Kidney epithelial cell (primary cell): ENCODE results near the gene CRELD2. TPM values are rescaled to one million over a fixed set of nuclear protein-coding genes. Genes with fewer than 3 reads are reported as not detected.

ENCODE experiments used
- DNase-seq: peaks from one replicate; pipeline ENCODE4 v3.0.0-alpha.2; 2010; ENCODE audit warnings: low read depth
- H3K27me3 ChIP-seq: 2 replicates; pipeline ENCODE4 v1.6.0; 2011; ENCODE audit warnings: low read length; ENCODE audit not compliant: control insufficient read depth, insufficient read depth
- H3K36me3 ChIP-seq: 2 replicates; pipeline ENCODE4 v1.5.1; 2011; ENCODE audit warnings: low read length; ENCODE audit not compliant: control insufficient read depth, insufficient read depth
- H3K4me3 ChIP-seq: 2 replicates; pipeline ENCODE4 v1.5.1; 2011; ENCODE audit warnings: low read depth, mild to moderate bottlenecking, control low read depth, low read length
- CTCF ChIP-seq: IDR thresholded peaks from 2 replicates; pipeline ENCODE4 v1.5.1; 2011; ENCODE audit warnings: mild to moderate bottlenecking, moderate library complexity, low read length, control low read depth, inconsistent platforms; ENCODE audit not compliant: insufficient read depth, poor library complexity, severe bottlenecking
- total RNA-seq: library from RNA; depleted of rRNA; stranded (reverse); fragments of >200 nt; gene quantifications from 2 replicates; pipeline ENCODE4 v1.2.3, GENCODE V29; 2015

The CRELD2 gene
- total RNA-seq, 1 donor from 2014 or later: 68.2 TPM

GRCh38 chr22:49882519-49883293 is 35.7 kb upstream of the CRELD2 start:
- TF ChIP-seq CTCF: no peak
- Histone ChIP-seq H3K36me3 (peaks cover 2% of the 10 kb centered on the region), H3K4me3 (no peak overlapping the region), H3K27me3 (no peaks in the 10 kb centered on the region)
- no peak for DNase-seq

- TF ChIP-seq CTCF: no peak
- Histone ChIP-seq H3K27me3 (no peaks in the 10 kb centered on the region), H3K36me3 (peaks cover 2% of the 10 kb centered on the region), H3K4me3 (no peak overlapping the region)
- DNase-seq: no peak
These were observed 35.2 kb upstream of the CRELD2 start for GRCh38 chr22:49883294-49883640.

- peaks cover 4% of the 10 kb centered on the region for H3K36me3 ChIP-seq
These were observed 34.4 kb upstream of the CRELD2 start for GRCh38 chr22:49884075-49884474.

GRCh38 chr22:49884503-49885260 is 33.8 kb upstream of the CRELD2 start:
- peaks cover 4% of the 10 kb centered on the region for H3K36me3 ChIP-seq
- no peaks in the 10 kb centered on the region for H3K27me3 ChIP-seq

More at GRCh38 chr22:49884075-49884474, 34.4 kb upstream of the CRELD2 start:
- Histone ChIP-seq H3K4me3 (no peak overlapping the region), H3K27me3 (no peaks in the 10 kb centered on the region)
- no peak for DNase-seq
- TF ChIP-seq CTCF: no peak

GRCh38 chr22:49885281-49885680 is 33.2 kb upstream of the CRELD2 start:
- H3K27me3 ChIP-seq: no peaks in the 10 kb centered on the region
- no peak for DNase-seq
- H3K36me3 ChIP-seq: peaks cover 4% of the 10 kb centered on the region
- no peak for TF ChIP-seq CTCF
- H3K4me3 ChIP-seq: no peak overlapping the region

More at GRCh38 chr22:49884503-49885260, 33.8 kb upstream of the CRELD2 start:
- TF ChIP-seq CTCF: no peak
- DNase-seq: no peak
- H3K4me3 ChIP-seq: no peak overlapping the region
